ENCODE measurements around the gene ZNF552. TPM values are rescaled to one million over a fixed set of nuclear protein-coding genes. Genes with fewer than 3 reads are reported as not detected.

Gene ZNF552
- total RNA-seq, 1 experiment from 2014 or later, result 13.1 TPM

- TF ChIP-seq E2F1 (CRISPR knock-in tag; IDR thresholded peaks at IDR 0.05) (no peak), ZNF317 (CRISPR knock-in tag; IDR thresholded peaks at IDR 0.05; ENCODE audit: borderline replicate concordance, low read depth) (no peak)
Measured at GRCh38 chr19:57788114-57788692, 26.5 kb downstream of the ZNF552 start (continued).

- CTCF ChIA-PET, result no interaction called here
- TF ChIP-seq ZNF423 (CRISPR knock-in tag; IDR thresholded peaks at IDR 0.05) (no peak), ZNF317 (CRISPR knock-in tag; IDR thresholded peaks at IDR 0.05; ENCODE audit: borderline replicate concordance, low read depth) (no peak), ATF3 (CRISPR knock-in tag; conservative IDR thresholded peaks at IDR 0.05) (no peak), E2F4 (CRISPR knock-in tag; IDR thresholded peaks at IDR 0.05; ENCODE audit: borderline replicate concordance, low read depth) (no peak), ARID4B (CRISPR knock-in tag; IDR thresholded peaks at IDR 0.05; ENCODE audit: borderline replicate concordance) (no peak), ATF1 (CRISPR knock-in tag; IDR thresholded peaks at IDR 0.05) (no peak), FOXJ3 (CRISPR knock-in tag; IDR thresholded peaks at IDR 0.05; ENCODE audit: borderline replicate concordance) (no peak), ESRRA (CRISPR knock-in tag; IDR thresholded peaks at IDR 0.05; ENCODE audit: borderline replicate concordance) (no peak), ZNF281 (CRISPR knock-in tag; IDR thresholded peaks at IDR 0.05) (no peak), E2F1 (CRISPR knock-in tag; IDR thresholded peaks at IDR 0.05) (no peak), KAT7 (CRISPR knock-in tag; IDR thresholded peaks at IDR 0.05; ENCODE audit: borderline replicate concordance) (no peak)
- TF ChIP-seq, protein P1, sequence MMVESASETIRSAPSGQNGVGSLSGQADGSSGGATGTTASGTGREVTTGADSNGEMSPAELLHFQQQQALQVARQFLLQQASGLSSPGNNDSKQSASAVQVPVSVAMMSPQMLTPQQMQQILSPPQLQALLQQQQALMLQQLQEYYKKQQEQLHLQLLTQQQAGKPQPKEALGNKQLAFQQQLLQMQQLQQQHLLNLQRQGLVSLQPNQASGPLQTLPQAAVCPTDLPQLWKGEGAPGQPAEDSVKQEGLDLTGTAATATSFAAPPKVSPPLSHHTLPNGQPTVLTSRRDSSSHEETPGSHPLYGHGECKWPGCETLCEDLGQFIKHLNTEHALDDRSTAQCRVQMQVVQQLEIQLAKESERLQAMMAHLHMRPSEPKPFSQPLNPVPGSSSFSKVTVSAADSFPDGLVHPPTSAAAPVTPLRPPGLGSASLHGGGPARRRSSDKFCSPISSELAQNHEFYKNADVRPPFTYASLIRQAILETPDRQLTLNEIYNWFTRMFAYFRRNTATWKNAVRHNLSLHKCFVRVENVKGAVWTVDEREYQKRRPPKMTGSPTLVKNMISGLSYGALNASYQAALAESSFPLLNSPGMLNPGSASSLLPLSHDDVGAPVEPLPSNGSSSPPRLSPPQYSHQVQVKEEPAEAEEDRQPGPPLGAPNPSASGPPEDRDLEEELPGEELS (CRISPR knock-in tag; IDR thresholded peaks at IDR 0.05), result no peak
- TF ChIP-seq, protein P2, sequence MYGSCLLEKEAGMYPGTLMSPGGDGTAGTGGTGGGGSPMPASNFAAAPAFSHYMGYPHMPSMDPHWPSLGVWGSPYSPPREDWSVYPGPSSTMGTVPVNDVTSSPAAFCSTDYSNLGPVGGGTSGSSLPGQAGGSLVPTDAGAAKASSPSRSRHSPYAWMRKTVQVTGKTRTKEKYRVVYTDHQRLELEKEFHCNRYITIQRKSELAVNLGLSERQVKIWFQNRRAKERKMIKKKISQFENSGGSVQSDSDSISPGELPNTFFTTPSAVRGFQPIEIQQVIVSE (CRISPR knock-in tag; IDR thresholded peaks at IDR 0.05; ENCODE audit: borderline replicate concordance), result no peak
- TF ChIP-seq, protein P3, sequence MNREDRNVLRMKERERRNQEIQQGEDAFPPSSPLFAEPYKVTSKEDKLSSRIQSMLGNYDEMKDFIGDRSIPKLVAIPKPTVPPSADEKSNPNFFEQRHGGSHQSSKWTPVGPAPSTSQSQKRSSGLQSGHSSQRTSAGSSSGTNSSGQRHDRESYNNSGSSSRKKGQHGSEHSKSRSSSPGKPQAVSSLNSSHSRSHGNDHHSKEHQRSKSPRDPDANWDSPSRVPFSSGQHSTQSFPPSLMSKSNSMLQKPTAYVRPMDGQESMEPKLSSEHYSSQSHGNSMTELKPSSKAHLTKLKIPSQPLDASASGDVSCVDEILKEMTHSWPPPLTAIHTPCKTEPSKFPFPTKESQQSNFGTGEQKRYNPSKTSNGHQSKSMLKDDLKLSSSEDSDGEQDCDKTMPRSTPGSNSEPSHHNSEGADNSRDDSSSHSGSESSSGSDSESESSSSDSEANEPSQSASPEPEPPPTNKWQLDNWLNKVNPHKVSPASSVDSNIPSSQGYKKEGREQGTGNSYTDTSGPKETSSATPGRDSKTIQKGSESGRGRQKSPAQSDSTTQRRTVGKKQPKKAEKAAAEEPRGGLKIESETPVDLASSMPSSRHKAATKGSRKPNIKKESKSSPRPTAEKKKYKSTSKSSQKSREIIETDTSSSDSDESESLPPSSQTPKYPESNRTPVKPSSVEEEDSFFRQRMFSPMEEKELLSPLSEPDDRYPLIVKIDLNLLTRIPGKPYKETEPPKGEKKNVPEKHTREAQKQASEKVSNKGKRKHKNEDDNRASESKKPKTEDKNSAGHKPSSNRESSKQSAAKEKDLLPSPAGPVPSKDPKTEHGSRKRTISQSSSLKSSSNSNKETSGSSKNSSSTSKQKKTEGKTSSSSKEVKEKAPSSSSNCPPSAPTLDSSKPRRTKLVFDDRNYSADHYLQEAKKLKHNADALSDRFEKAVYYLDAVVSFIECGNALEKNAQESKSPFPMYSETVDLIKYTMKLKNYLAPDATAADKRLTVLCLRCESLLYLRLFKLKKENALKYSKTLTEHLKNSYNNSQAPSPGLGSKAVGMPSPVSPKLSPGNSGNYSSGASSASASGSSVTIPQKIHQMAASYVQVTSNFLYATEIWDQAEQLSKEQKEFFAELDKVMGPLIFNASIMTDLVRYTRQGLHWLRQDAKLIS (CRISPR knock-in tag; IDR thresholded peaks at IDR 0.05; ENCODE audit: borderline replicate concordance), result no peak
Measured at GRCh38 chr19:57786906-57787305, 27.8 kb downstream of the ZNF552 start.

More at GRCh38 chr19:57786906-57787305, 27.8 kb downstream of the ZNF552 start:
- POLR2A ChIA-PET, result interaction anchor here (1.9 kb wide), 1 partner anchor 17 kb away, joined by 4 read pairs; the partner anchor contains the start of gene ZNF586
- DNase-seq (ENCODE audit: low spot score) (no peak), ATAC-seq (peak; percentile 36)
- no peaks in the 10 kb centered on the region for H3K9me3 Mint-ChIP-seq
- no peak overlapping the region for H3K4me3 Mint-ChIP-seq
- peak overlapping the region; percentile 30 for H3K27ac Mint-ChIP-seq
- H3K27me3 Mint-ChIP-seq (ENCODE audit: low read depth), result no peaks in the 10 kb centered on the region
- peaks cover 28% of the 10 kb centered on the region for H3K36me3 Mint-ChIP-seq
- peaks cover 12% of the 10 kb centered on the region for H3K4me1 Mint-ChIP-seq
